Liver (tissue), 9 donors: ENCODE measurements around the gene PCBP2. TPM values are rescaled to one million over a fixed set of nuclear protein-coding genes. Genes with fewer than 3 reads are reported as not detected.

Experiments used
- DNase-seq: peaks from one replicate; pipeline ENCODE4 v3.0.0-alpha.2; 2017; ENCODE audit warnings: low spot score
- H3K27ac ChIP-seq, 2 donors: one replicate each; pipeline ENCODE4 v1.7.0; 2013; ENCODE audit warnings: inconsistent platforms in 2 of 2, low read length in 2 of 2, control low read depth in 1 of 2, low read depth in 1 of 2, mild to moderate bottlenecking in 1 of 2
- H3K27me3 ChIP-seq, 4 donors: one replicate each; pipeline versions ENCODE4 v1.6.1 to v1.7.0; 2013; ENCODE audit warnings: low read length in 3 of 4, inconsistent platforms in 1 of 4, mild to moderate bottlenecking in 1 of 4, moderate library complexity in 1 of 4; ENCODE audit not compliant: control insufficient read depth in 4 of 4, insufficient read depth in 4 of 4
- H3K36me3 ChIP-seq, 4 donors: one replicate each; pipeline versions ENCODE4 v1.6.1 to v1.7.0; 2013; ENCODE audit warnings: low read length in 3 of 4, mild to moderate bottlenecking in 3 of 4, low read depth in 1 of 4, moderate library complexity in 1 of 4; ENCODE audit not compliant: control insufficient read depth in 4 of 4, insufficient read depth in 3 of 4
- H3K4me1 ChIP-seq, 4 donors: one replicate each; pipeline versions ENCODE4 v1.6.1 to v1.7.0; 2013; ENCODE audit warnings: low read length in 3 of 4, mild to moderate bottlenecking in 3 of 4, moderate library complexity in 1 of 4; ENCODE audit not compliant: control insufficient read depth in 4 of 4, insufficient read depth in 4 of 4
- H3K4me3 ChIP-seq, 3 donors: one replicate each; pipeline versions ENCODE4 v1.6.1 to v1.7.0; 2013; ENCODE audit warnings: low read length in 3 of 3, control low read depth in 1 of 3, low read depth in 1 of 3, mild to moderate bottlenecking in 1 of 3
- H3K9ac ChIP-seq, 2 donors: one replicate each; pipeline ENCODE4 v1.7.0; 2013; ENCODE audit warnings: low read length in 2 of 2, mild to moderate bottlenecking in 2 of 2, moderate library complexity in 2 of 2, control low read depth in 1 of 2, low read depth in 1 of 2
- H3K9me3 ChIP-seq, 4 donors: one replicate each; pipeline versions ENCODE4 v1.6.1 to v1.7.0; 2013; ENCODE audit warnings: low read length in 3 of 4; ENCODE audit not compliant: control insufficient read depth in 4 of 4
- ATF3 ChIP-seq: IDR thresholded peaks from 2 replicates; pipeline ENCODE4 v1.6.1; 2016; ENCODE audit warnings: antibody characterized with exemption
- CTCF ChIP-seq: fragments of 150-350 bp; IDR thresholded peaks from 2 replicates; pipeline ENCODE4 v1.5.1; 2017; ENCODE audit warnings: improper control_type of control experiment, low read depth, low read length; ENCODE audit not compliant: missing input control
- EGR1 ChIP-seq, 2 donors: IDR thresholded peaks; 2 replicates each; pipeline ENCODE4 v1.6.1; 2016 to 2018; ENCODE audit warnings: antibody characterized with exemption in 2 of 2, low read depth in 2 of 2
- FOXA1 ChIP-seq: IDR thresholded peaks from 2 replicates; pipeline ENCODE4 v1.6.1; 2016; ENCODE audit warnings: antibody characterized with exemption
- FOXA2 ChIP-seq: IDR thresholded peaks from 2 replicates; pipeline ENCODE4 v1.6.1; 2016; ENCODE audit warnings: antibody characterized with exemption
- GABPA ChIP-seq, 2 donors: IDR thresholded peaks in 1 of 2; conservative IDR thresholded peaks in 1 of 2; 2 replicates each; pipeline ENCODE4 v1.6.1; 2016; ENCODE audit warnings: antibody characterized with exemption in 2 of 2, mild to moderate bottlenecking in 1 of 2, moderate library complexity in 1 of 2
- HNF4A ChIP-seq, 2 donors: conservative IDR thresholded peaks; 2 replicates each; pipeline ENCODE4 v1.6.1; 2016; ENCODE audit warnings: antibody characterized with exemption in 2 of 2, mild to moderate bottlenecking in 2 of 2
- HNF4G ChIP-seq: IDR thresholded peaks from 2 replicates; pipeline ENCODE4 v1.6.1; 2016; ENCODE audit warnings: antibody characterized with exemption
- JUND ChIP-seq, 2 donors: IDR thresholded peaks; 2 replicates each; pipeline ENCODE4 v1.6.1; 2016; ENCODE audit warnings: antibody characterized with exemption in 2 of 2
- MAX ChIP-seq: IDR thresholded peaks from 2 replicates; pipeline ENCODE4 v1.6.1; 2016; ENCODE audit warnings: antibody characterized with exemption
- NR2F2 ChIP-seq: IDR thresholded peaks from 2 replicates; pipeline ENCODE4 v1.6.1; 2016; ENCODE audit warnings: antibody characterized with exemption
- RAD21 ChIP-seq, 2 donors: IDR thresholded peaks; 2 replicates each; pipeline ENCODE4 v1.6.1; 2016; ENCODE audit warnings: antibody characterized with exemption in 2 of 2, mild to moderate bottlenecking in 2 of 2
- REST ChIP-seq: IDR thresholded peaks from 2 replicates; pipeline ENCODE4 v1.6.1; 2016; ENCODE audit warnings: antibody characterized with exemption, mild to moderate bottlenecking
- RXRA ChIP-seq, 2 donors: IDR thresholded peaks; 2 replicates each; pipeline ENCODE4 v1.6.1; 2017 to 2018; ENCODE audit warnings: antibody characterized with exemption in 2 of 2, mild to moderate bottlenecking in 1 of 2
- SP1 ChIP-seq: IDR thresholded peaks from 2 replicates; pipeline ENCODE4 v1.6.1; 2018; ENCODE audit warnings: antibody characterized with exemption, mild to moderate bottlenecking
- TAF1 ChIP-seq: conservative IDR thresholded peaks from 2 replicates; pipeline ENCODE4 v1.6.1; 2016; ENCODE audit warnings: antibody characterized with exemption, mild to moderate bottlenecking
- YY1 ChIP-seq: IDR thresholded peaks from 2 replicates; pipeline ENCODE4 v1.6.1; 2016; ENCODE audit warnings: antibody characterized with exemption, mild to moderate bottlenecking
- ZBTB33 ChIP-seq: IDR thresholded peaks from 2 replicates; pipeline ENCODE4 v1.6.1; 2016; ENCODE audit warnings: antibody characterized with exemption
- WGBS: extraction: QIAGEN DNeasy Blood & Tissue Kit; methylation state at CpG from one replicate; pipeline ENCODE4 v1.1.7; 2013; 5-methylcytosine and 5-hydroxymethylcytosine counted together
- polyA plus RNA-seq, 2 donors: library from polyadenylated mRNA; stranded (reverse) in 1 of 2; unstranded in 1 of 2; fragments of 200-250 nt in 1 of 2; fragments of >200 nt in 1 of 2; fragmentation: Nextera tagmentation in 1 of 2; extraction: Ambion mirVana in 1 of 2; gene quantifications; one replicate each; pipeline versions ENCODE4 v1.2.1 to v1.2.3, GENCODE V29; 2013 to 2015
- total RNA-seq, 2 donors: library from RNA; depleted of rRNA; stranded (reverse); fragments of >200 nt; gene quantifications; one replicate each; pipeline ENCODE4 v1.2.3, GENCODE V29; 2014
- donor health status: healthy.
- donor health status: healthy.
- donor health status: healthy.
- donor health status: healthy.
- donor health status: healthy.

Gene PCBP2
- total and polyA plus RNA-seq, 4 donors: 130 to 377 (median 223) TPM

- H3K9ac ChIP-seq: no peak overlapping the region
- H3K9me3 ChIP-seq: no peaks in the 10 kb centered on the region
- 74% methylated on average over 4 of the region's 4 CpGs for WGBS
- H3K4me3 ChIP-seq: no peak overlapping the region
- no peaks in the 10 kb centered on the region for H3K27me3 ChIP-seq
- DNase-seq: no peak
- H3K4me1 ChIP-seq: peaks cover 0 to 14% (median 10%) of the 10 kb centered on the region in 4 donors
- H3K27ac ChIP-seq: no peak overlapping the region
- TF ChIP-seq RAD21 (IDR thresholded peaks at IDR 0.05) (no peak), HNF4G (no peak), JUND (IDR thresholded peaks at IDR 0.05) (no peak), HNF4A (conservative IDR thresholded peaks at IDR 0.05) (no peak), RXRA (IDR thresholded peaks at IDR 0.05) (no peak), SP1 (no peak), TAF1 (no peak), EGR1 (IDR thresholded peaks at IDR 0.05; ENCODE audit: low read depth in 2 of 2) (no peak), YY1 (no peak), FOXA2 (no peak), ATF3 (no peak), ZBTB33 (no peak), FOXA1 (no peak), GABPA (IDR thresholded peaks at IDR 0.05 in 1 of 2, conservative IDR thresholded peaks at IDR 0.05 in 1 of 2) (no peak), REST (no peak), MAX (no peak), NR2F2 (no peak), CTCF (no peak)
- peaks cover 37 to 97% (median 94%) of the 10 kb centered on the region in 4 donors for H3K36me3 ChIP-seq
These were observed 7.2 kb downstream of the PCBP2 start for GRCh38 chr12:53459097-53459496.
